DOHH2 (cell line): ENCODE measurements around the gene RNU2-63P.
"Not testable (repeated sequence)": the region's sequence is repeated elsewhere in the genome, so short reads cannot be mapped to it uniquely, and the experiment has no call there.

Experiments
- H3F3A ChIP-seq: fragments of 200-600 bp; sonication (generic), shearing (Covaris generic); 2 replicates; pipeline ENCODE4 v1.6.0; 2016; ENCODE audit warnings: antibody characterized with exemption, mild to moderate bottlenecking; ENCODE audit not compliant: control insufficient read depth, insufficient read depth
- H3K27ac ChIP-seq: fragments of 200-600 bp; sonication (generic); 2 replicates; pipeline ENCODE4 v1.5.1; 2014; ENCODE audit warnings: low read depth, mild to moderate bottlenecking, low read length, moderate library complexity
- H3K27me3 ChIP-seq: fragments of 200-600 bp; sonication (generic); 2 replicates; pipeline ENCODE4 v1.6.1; 2014; ENCODE audit warnings: mild to moderate bottlenecking, low read length, mixed read lengths; ENCODE audit not compliant: control insufficient read depth
- H3K36me3 ChIP-seq: fragments of 200-600 bp; sonication (generic); 2 replicates; pipeline ENCODE4 v1.6.1; 2014; ENCODE audit warnings: mild to moderate bottlenecking, low read length, moderate library complexity, mixed read lengths; ENCODE audit not compliant: control insufficient read depth
- H3K4me1 ChIP-seq: fragments of 200-600 bp; sonication (generic); 2 replicates; pipeline ENCODE4 v1.6.1; 2014; ENCODE audit warnings: mild to moderate bottlenecking, low read length, mixed read lengths; ENCODE audit not compliant: control insufficient read depth
- H3K4me2 ChIP-seq: fragments of 200-600 bp; sonication (generic); 2 replicates; pipeline ENCODE4 v1.6.0; 2014; ENCODE audit warnings: mild to moderate bottlenecking, low read length, moderate library complexity
- H3K4me3 ChIP-seq: fragments of 200-600 bp; sonication (generic); 2 replicates; pipeline ENCODE4 v1.5.1; 2014; ENCODE audit warnings: mild to moderate bottlenecking, low read length, mixed read lengths
- H3K79me2 ChIP-seq: fragments of 200-600 bp; sonication (generic); 2 replicates; pipeline ENCODE4 v1.6.1; 2014; ENCODE audit warnings: mild to moderate bottlenecking, low read length, mixed read lengths; ENCODE audit not compliant: control insufficient read depth
- H3K9me2 ChIP-seq: fragments of 200-600 bp; sonication (generic); replicated peaks from 2 replicates; pipeline ENCODE4 v1.6.1; 2014; ENCODE audit warnings: mild to moderate bottlenecking, low read length, mixed read lengths; ENCODE audit not compliant: control insufficient read depth
- H3K9me3 ChIP-seq: fragments of 200-600 bp; sonication (generic); 2 replicates; pipeline ENCODE4 v1.6.1; 2014; ENCODE audit warnings: antibody characterized with exemption, low read length, mixed read lengths; ENCODE audit not compliant: control insufficient read depth, insufficient read depth
- H4K20me1 ChIP-seq: fragments of 200-600 bp; sonication (generic); 2 replicates; pipeline ENCODE4 v1.6.0; 2014; ENCODE audit warnings: low read depth, mild to moderate bottlenecking, antibody characterized with exemption, low read length, moderate library complexity; ENCODE audit not compliant: control insufficient read depth, insufficient read depth
- EZH2phosphoT487 ChIP-seq: fragments of 200-600 bp; sonication (generic); IDR thresholded peaks from 2 replicates; pipeline ENCODE4 v1.6.1; 2017; ENCODE audit warnings: borderline replicate concordance, mild to moderate bottlenecking, antibody characterized with exemption, low read length, moderate library complexity, mixed read lengths
- TF ChIP-seq, protein P1 (sequence below): fragments of 200-600 bp; sonication (generic); IDR thresholded peaks from one replicate; pipeline ENCODE4 v1.5.1; 2014; ENCODE audit warnings: antibody characterized with exemption, mild to moderate bottlenecking, low read depth, low read length; ENCODE audit not compliant: poor library complexity, severe bottlenecking

The RNU2-63P gene

DNA sequence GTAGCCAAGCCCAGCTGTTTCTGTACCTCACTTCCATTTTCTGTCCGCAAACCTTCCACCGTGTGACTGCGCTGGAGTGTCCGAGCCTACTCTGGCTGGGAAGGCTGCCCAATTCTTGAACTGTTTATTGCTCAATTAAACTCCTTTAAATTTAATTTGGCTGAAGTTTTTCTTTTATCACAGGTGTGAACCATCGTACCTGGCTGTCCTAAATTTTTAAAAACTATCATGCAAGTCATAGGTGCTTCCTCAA, 6.2 kb upstream of the RNU2-63P start:
- TF ChIP-seq, protein P1, sequence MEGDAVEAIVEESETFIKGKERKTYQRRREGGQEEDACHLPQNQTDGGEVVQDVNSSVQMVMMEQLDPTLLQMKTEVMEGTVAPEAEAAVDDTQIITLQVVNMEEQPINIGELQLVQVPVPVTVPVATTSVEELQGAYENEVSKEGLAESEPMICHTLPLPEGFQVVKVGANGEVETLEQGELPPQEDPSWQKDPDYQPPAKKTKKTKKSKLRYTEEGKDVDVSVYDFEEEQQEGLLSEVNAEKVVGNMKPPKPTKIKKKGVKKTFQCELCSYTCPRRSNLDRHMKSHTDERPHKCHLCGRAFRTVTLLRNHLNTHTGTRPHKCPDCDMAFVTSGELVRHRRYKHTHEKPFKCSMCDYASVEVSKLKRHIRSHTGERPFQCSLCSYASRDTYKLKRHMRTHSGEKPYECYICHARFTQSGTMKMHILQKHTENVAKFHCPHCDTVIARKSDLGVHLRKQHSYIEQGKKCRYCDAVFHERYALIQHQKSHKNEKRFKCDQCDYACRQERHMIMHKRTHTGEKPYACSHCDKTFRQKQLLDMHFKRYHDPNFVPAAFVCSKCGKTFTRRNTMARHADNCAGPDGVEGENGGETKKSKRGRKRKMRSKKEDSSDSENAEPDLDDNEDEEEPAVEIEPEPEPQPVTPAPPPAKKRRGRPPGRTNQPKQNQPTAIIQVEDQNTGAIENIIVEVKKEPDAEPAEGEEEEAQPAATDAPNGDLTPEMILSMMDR: no peak
- Histone ChIP-seq H3K9me2 (no peaks in the 10 kb centered on the region), H3F3A (0 out of 2 replicates have a peak, but pooled peaks cover 5% of the 10 kb centered on the region), H3K27ac (no peak overlapping the region), H3K4me3 (no peak overlapping the region), H3K4me2 (no peak overlapping the region), H3K79me2 (peaks cover 2% of the 10 kb centered on the region; the same call in 1 of the 2 replicates), H4K20me1 (no peaks in the 10 kb centered on the region), H3K27me3 (no peaks in the 10 kb centered on the region), H3K36me3 (peaks cover 7% of the 10 kb centered on the region), H3K4me1 (peaks cover 3% of the 10 kb centered on the region), H3K9me3 (peaks cover 15% of the 10 kb centered on the region)

DNA sequence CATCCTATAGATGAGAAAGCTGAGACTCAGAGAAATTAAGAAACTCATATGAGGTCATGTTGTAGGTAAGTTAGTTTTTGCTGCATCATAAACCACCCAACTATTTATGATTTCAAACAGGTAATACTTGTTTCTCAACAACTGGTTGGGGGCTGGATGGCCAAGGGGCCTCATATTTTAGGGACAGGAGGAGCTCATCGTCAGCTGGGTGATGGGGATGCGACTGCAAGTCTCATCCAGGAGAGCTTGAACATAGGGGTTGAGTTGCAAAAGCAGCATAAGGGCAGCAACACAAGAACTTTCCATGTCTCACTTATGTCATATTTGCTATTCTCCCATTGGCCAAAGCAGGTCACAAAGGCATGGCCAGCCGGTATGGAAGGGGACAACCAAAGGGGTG, 3.6 kb upstream of the RNU2-63P start:
- H3K4me1 ChIP-seq: peaks cover 18% of the 10 kb centered on the region
- peaks cover 3% of the 10 kb centered on the region; the same call in 1 of the 2 replicates for H3K36me3 ChIP-seq
- no peak overlapping the region for H3K27ac ChIP-seq

DNA sequence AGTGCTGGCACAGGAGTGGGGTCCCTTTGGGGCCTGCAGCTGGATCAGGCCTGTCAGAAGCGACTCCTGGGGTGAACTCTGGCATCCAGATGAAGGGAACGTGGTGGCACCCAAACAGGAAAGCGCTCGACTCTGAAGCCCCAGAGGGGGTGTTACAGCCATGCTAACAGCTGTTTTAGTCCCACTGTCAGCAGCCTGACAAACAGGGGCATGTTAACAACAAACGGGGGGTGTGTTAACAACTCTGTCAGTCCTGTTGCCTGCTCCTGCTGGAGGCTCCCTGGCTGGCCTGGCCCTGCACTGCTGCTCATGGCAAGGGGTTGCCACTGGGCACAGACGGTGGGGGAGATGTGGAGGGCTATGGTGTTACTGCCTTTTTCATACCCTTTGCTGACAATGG, 2.6 kb upstream of the RNU2-63P start:
- no peak overlapping the region for H3K4me3 ChIP-seq
- no peaks in the 10 kb centered on the region for H4K20me1 ChIP-seq
- peaks cover 3% of the 10 kb centered on the region; the same call in 1 of the 2 replicates for H3K36me3 ChIP-seq
- peaks cover 18% of the 10 kb centered on the region for H3K4me1 ChIP-seq
- H3K9me3 ChIP-seq: peaks cover 15% of the 10 kb centered on the region
- peaks cover 5% of the 10 kb centered on the region; the same call in 1 of the 2 replicates for H3K79me2 ChIP-seq
- H3F3A ChIP-seq: peaks cover 15% of the 10 kb centered on the region
- no peak overlapping the region for H3K27ac ChIP-seq
- TF ChIP-seq, protein P1: no peak
- TF ChIP-seq EZH2phosphoT487: no peak
- no peaks in the 10 kb centered on the region for H3K9me2 ChIP-seq
- no peak overlapping the region for H3K4me2 ChIP-seq
- no peaks in the 10 kb centered on the region for H3K27me3 ChIP-seq

More for the DNA sequence above, 3.6 kb upstream of the RNU2-63P start:
- Histone ChIP-seq H3K79me2 (peaks cover 5% of the 10 kb centered on the region; the same call in 1 of the 2 replicates), H3K9me2 (no peaks in the 10 kb centered on the region), H3K27me3 (no peaks in the 10 kb centered on the region), H3K9me3 (peaks cover 15% of the 10 kb centered on the region), H3K4me2 (no peak overlapping the region), H3F3A (peaks cover 13% of the 10 kb centered on the region), H4K20me1 (no peaks in the 10 kb centered on the region), H3K4me3 (no peak overlapping the region)
- TF ChIP-seq EZH2phosphoT487: no peak
- TF ChIP-seq, protein P1: no peak

DNA sequence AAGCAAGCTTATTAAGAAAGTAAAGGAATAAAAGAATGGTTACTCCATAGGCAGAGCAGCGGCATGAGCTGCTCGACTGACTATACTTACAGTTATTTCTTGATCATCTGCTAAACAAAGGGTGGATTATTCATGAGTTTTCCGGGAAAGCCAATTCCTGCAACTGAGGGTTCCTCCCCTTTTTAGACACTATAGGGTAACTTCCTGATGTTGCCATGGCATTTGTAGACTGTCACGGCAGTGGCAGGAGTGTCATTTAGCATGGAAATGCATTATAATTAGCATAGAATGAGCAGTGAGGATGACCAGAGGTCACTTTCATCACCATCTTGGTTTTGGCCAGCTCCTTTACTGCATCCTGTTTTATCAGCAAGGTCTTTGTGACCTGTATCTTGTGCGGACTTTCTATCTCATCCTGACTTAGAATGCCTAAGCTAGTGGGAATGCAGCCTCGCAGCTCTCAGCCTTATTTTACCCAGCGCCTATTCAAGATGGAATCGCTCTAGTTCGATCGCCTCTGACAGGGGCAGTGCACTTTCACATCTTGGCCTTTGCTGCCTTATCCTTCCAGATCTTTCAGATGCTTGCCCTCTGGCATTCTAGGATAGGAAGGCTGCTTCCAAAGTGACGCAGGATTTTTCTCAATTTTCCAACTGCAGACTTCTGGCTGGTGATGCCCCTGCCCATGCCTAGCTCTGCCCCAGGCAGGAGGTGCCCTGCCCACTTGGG, 1.9 kb upstream of the RNU2-63P start:
- H3K4me3 ChIP-seq, H4K20me1 ChIP-seq: not testable (repeated sequence)

DNA sequence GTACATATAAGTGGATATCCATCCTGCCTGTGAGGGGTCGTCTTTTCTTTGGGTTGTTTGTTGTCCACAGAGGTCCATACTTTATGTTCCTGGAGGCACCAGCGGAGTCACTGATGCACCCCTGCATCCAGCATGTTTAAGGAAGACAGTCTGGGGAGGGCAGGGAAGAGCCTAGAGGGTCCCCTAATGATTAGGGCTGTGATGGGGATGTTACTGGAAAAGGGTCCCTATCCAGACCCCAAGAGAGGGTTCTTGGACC, 1.4 kb upstream of the RNU2-63P start:
- Histone ChIP-seq H3K9me3 (peaks cover 15% of the 10 kb centered on the region), H3K4me3 (peak overlapping the region; percentile 91), H3F3A (peaks cover 14% of the 10 kb centered on the region), H3K4me2 (peak overlapping the region; percentile 80), H3K4me1 (peaks cover 18% of the 10 kb centered on the region)
- H3K79me2 ChIP-seq, H3K27me3 ChIP-seq, H3K27ac ChIP-seq, H3K9me2 ChIP-seq, H4K20me1 ChIP-seq, H3K36me3 ChIP-seq: not testable (repeated sequence)

More for the DNA sequence above, 1.9 kb upstream of the RNU2-63P start:
- peaks cover 18% of the 10 kb centered on the region for H3K4me1 ChIP-seq
- not testable (repeated sequence) for H3K9me2 ChIP-seq, H3K4me2 ChIP-seq, H3K27me3 ChIP-seq, H3K36me3 ChIP-seq, H3K79me2 ChIP-seq, H3K27ac ChIP-seq
- peaks cover 14% of the 10 kb centered on the region for H3F3A ChIP-seq
- peaks cover 15% of the 10 kb centered on the region for H3K9me3 ChIP-seq
